Kasumi-1 (cell line): ENCODE results near the gene ZC3H4.
A peak's percentile ranks its signal among the peaks of the same experiment; 100 is the strongest.
"Not testable (repeated sequence)": the region's sequence is repeated elsewhere in the genome, so short reads cannot be mapped to it uniquely, and the experiment has no call there.

ENCODE experiments used
- DNase-seq, 2 experiments: peaks; one replicate each; lab custom pipeline; 2025; lab: John Stamatoyannopoulos, UW

The ZC3H4 gene

DNA sequence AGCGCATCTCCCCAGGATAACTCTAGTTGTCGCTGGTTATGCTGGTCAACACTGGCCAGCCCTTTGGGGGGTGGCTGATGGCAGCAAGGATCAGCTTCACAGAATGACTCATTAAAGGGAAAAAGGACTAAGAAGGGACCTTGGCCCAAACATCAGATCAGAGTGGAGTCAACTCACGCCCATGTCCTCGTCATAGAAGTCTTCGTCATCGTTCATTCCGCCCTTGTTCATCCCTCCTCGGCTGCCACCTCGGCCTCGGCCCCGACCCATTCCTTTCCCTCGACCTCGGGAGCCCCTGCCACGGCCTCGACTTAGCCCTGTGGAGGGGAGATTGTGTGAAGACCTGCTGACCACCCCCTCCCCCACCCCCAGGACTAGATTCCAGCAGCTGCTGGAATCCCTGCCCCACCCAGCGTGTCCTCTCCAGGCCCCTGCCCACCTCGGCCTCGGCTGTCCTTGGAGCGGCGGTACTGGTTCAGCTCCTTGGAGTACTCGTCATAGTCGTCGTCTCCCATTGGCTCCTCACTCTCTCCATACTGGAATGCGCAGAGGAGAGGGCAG is 28.6 kb downstream of the ZC3H4 start:
- DNase-seq = no peak

- DNase-seq = no peak
Measured at GRCh38 chr19:47082493-47082892, 31.1 kb downstream of the ZC3H4 start.

DNA sequence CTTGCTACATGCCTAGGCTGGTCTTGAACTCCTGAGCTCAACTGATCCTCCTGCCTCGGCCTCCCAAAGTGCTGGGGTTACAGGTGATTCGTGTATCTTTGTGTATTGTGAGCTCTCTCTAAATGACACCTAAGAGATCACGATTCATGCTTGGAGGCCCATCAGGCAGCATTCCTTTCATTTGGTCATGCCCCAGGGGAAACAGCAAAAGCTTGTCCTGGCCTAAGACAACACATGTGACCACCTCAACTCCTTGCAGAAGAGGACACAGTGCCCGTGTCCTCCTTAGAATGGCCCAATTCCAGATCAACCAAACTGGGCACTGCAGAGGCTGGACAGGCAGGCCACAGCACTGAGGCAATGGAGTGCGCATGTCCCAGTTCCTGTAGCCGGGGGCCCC is 32.5 kb downstream of the ZC3H4 start:
- no peak for DNase-seq

DNA sequence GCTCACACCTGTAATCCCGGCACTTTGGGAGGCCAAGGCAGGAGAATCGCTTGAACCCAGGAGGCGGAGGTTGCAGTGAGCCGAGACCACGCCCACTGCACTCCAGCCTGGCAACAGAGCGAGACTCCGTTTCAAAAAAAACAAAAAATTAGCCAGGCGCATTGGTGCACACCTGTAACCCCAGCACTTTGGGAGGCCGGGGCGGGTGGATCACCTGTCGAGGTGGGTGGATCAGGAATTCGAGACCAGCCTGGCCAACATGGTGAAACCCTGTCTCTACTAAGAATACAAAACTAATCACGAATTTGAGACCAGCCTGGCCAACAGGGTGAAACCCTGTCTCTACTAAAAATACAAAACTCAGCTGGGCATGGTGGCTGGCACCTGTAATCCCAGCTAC is 35.2 kb downstream of the ZC3H4 start:
- DNase-seq = not testable (repeated sequence)

DNA sequence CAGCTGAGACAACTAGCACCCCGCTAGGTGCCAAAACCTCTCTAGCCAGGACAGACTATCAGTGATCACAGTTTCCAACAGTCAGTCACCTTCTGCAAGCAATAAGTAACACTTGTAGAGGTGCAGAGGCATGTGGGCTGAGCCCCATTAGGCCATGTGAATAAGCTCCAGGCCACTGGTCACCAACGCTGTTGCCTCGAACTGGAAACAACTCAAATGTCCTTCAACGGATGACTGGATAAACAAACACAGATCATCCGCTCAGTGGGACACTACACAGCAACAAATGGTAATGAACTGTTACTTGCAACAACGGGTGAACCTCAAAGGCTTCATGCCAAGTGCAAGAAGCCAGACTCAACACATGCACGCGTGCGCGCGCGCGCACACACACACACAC is 37.6 kb downstream of the ZC3H4 start:
- no peak for DNase-seq

- peak; percentile 65 to 76 for DNase-seq
Measured at GRCh38 chr19:47075179-47075810, 38.3 kb downstream of the ZC3H4 start.

DNA sequence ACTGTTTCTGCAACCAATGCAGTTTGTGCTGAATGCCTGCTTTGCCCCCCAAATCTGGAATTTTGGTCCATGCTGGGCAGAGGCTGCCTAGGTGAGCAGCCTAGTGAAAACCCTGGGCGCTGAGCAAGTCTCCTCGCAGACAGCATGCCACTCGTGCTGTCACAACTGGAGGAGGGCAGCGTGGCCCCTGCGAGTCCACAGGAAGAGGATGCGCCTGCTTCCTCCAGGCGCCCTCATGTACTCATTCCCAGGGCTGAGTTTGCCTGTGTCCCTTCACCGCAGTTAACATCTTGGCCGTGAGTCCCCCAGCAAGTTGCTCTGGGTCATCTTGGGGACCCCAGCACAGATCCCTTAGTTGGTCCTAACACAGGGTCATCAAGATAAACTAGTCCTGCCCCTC is 39.0 kb downstream of the ZC3H4 start:
- peak; percentile 62 to 63 for DNase-seq

- DNase-seq = no peak
Measured at GRCh38 chr19:47073574-47073973, 40.0 kb downstream of the ZC3H4 start.

- DNase-seq = no peak
Measured at GRCh38 chr19:47072323-47072722, 41.3 kb downstream of the ZC3H4 start.

- DNase-seq = no peak
Measured at GRCh38 chr19:47071731-47072130, 41.8 kb downstream of the ZC3H4 start.

DNA sequence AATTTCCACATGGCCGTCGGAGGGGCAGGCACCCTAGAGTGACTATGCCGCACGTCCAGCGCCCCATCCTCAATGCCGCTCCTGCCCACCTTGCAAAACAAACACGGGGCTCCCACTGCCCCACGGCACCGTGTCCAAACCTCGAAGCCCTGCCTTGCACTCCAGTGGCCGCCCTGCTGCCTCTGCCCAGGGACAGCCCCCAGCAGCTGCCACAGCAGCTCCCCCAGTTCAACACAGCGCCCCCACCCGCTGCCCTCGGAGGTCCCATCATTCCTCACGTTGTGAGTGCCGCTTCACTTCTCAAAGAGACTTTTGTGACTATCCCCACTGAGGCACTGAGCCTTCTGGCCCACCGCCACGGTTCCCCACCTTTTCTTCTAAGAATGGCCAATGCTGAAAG is 42.8 kb downstream of the ZC3H4 start:
- DNase-seq = no peak

DNA sequence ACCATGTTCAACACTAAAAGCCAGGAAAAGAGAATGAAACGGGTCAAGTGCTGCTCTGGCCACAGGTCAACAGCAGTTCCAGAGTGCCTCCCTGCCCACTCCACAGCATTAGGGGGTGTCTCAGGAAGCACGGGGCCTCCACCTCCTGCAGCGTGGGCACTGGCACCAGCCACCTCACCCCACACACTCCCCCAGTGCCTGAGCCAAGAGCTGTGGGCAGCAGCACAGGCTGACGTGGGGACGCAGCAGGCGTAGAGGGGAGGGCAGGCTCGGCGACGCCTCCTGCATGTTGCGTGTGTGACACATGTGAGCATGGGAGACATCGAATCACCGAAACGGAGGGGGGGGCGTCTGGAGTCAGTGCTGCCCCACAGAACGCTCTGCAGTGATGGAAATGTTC is 43.8 kb downstream of the ZC3H4 start:
- no peak for DNase-seq

GRCh38 chr19:47068876-47069406 is 44.6 kb downstream of the ZC3H4 start:
- DNase-seq = no peak

GRCh38 chr19:47068246-47068645 is 45.3 kb downstream of the ZC3H4 start:
- DNase-seq = no peak

- DNase-seq = no peak
Measured at GRCh38 chr19:47067215-47067847, 46.2 kb downstream of the ZC3H4 start.

DNA sequence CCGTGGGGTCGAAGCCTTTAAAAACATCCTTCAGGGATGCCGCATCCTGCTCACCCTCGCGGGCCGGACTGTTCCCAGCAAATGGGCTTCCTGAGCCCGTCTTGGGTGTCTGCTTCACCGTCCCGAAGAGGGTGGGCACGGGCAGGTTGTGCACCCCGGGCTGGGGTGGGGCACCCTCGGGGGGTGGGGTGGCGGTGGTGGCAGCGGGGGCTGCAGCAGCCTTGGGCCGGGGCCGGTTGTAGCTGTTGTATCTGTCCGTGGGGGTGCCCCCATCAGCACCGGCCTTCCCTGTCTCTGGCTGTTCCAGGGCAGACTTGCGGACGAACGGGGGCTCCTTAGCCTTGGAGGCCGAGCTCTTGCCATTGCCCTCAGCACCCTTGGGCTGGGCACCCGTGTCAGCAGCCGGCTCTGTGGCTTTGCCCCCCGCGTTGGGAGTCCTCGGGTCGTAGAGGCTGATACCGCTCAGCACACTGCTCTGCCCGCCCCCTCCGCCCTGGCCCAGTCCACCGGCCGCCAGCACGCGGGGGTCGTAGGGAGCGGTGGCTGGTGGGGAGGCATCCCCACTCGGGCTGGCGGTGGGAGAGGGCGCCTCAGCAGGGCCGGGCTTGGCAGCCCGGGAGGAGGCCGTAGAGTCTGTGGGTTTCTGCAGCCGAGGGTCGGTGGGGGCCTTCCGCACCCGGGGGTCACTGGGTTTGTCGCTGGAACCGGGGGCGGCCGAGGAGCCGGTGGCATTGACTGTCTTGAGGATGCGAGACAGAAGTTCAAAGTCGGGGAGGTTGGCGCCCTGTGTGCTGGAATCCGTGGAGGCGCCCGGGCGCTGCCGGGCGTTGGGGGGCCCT is 47.0 kb downstream of the ZC3H4 start:
- DNase-seq = no peak

GRCh38 chr19:47065242-47065641 is 48.3 kb downstream of the ZC3H4 start:
- DNase-seq = no peak

DNA sequence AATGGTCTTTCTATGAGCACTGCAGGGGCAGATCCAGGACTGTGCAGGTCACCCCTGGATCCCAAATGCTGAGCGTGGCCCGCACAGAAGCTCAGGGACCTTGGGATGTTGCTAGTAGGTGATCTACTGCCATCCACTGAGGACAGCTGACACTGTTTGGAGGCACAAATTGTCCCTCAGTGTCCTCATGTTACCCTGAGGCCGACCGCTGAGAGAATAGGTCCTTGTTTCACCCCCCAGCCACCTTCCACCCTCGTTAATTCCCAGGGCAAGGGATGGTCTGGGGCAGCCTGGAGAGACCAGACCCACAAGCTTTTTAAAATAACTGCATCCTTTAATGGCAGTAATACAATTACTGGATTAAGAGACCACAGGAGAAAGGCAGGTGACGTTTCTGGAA is 49.7 kb downstream of the ZC3H4 start:
- DNase-seq = no peak

DNA sequence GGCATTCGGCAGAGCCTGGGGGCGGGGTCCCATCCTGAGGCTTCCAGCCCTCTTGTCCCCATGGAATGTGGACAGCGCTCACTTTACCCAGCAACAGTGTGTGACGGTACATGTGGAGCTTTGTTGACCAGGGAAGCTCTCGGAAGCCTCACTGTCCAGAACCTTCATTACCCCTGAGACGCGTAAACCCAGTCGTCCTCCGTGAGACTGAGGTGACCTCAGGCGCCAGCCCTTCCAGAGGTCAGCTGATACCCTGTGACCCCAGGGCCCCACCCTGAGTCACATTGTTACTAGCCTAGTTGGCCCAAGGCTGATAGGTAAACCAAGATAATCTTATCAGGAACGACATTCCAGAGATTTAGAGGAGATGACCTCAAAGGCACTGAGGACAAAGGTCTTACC is 55.0 kb downstream of the ZC3H4 start:
- no peak for DNase-seq

DNA sequence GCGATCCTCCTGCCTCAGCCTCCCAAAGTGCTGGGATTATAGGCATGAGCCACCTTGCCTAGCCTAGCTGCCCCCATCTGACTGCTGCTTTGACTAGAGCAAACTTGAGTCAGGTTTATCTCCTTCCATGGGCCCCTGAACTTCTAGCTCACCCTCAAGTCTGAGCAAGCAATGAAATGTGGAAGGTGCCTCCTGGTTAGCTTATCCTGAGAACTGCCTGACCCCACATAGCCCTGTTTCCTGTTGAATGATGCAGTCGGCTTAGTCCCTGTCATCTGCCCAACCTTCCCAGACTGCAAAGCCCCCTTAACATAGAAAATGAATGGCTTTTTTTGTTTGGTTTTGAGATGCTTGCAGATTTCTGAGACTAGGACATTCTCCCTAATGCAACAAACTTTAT is 56.2 kb downstream of the ZC3H4 start:
- no peak for DNase-seq

- no peak for DNase-seq
Measured at GRCh38 chr19:47056411-47056810, 57.2 kb downstream of the ZC3H4 start.

- not testable (repeated sequence) for DNase-seq
Measured at GRCh38 chr19:47050562-47050961, 63.0 kb downstream of the ZC3H4 start.

GRCh38 chr19:47049307-47049700 is 64.3 kb downstream of the ZC3H4 start:
- no peak for DNase-seq
